ENCODE measurements around the gene CASR.

CASR gene

DNA sequence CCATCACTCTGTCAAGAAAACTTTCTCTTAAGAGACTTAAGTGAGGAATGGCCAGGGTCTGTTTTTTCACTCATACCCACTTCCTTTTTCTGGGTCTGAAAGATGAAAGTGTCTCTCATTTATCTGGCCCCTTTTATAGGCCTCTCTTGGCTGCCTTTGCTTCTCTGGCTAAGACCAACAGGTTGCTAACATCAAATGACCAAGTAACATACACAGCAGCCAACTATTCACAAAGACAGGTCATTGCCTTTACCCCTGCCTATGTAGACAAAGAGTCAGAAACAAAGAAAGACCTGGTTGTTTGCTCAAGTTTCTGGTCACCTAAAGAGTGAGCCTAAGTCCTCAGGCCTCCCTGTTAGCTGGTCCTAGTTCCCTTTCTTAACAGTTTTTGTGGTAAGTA lies 117.6 kb downstream of the CASR start:
- DNase-seq (ENCODE audit: insufficient read length, low spot score) (no peak), FAIRE-seq (peak; percentile 88)

DNA sequence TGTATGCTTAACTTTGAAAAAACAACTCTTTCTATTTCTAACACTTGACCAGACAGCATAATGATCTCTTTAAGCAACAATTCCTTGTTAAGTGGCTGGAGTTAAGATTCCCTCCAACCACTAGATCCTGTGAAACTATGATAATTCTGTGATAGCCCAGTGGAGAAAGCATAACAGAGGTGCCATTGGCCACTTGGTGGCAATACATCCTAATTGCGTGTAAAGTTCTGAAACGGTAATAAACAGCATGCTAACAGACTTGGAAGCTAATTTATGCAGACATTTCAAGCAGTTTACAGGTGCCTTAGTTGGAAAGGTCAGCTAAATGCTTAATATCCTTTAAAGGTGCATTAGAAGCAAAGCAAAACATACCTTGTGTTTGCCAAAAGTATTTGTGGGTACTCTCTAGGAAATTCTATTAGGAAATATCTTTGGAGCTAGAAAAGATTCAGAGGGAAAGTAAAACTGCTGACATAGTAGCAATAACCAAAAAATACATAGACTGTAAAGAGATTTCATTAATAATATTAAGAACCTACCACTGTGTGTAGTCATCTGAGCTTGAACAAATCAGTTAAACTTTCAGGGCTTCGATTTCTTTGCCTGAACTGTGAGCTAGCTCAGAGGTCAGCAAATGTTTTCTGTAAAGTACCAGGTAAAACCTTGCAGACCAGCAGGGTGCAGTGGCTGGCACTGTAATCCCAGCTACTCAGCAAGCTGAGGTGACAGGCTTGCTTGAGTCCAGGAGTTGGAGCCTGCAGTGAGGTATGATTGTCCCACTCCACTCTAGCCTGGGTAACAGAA lies 122.6 kb downstream of the CASR start:
- FAIRE-seq (peak; percentile 88), DNase-seq (ENCODE audit: insufficient read length, low spot score) (no peak)

DNA sequence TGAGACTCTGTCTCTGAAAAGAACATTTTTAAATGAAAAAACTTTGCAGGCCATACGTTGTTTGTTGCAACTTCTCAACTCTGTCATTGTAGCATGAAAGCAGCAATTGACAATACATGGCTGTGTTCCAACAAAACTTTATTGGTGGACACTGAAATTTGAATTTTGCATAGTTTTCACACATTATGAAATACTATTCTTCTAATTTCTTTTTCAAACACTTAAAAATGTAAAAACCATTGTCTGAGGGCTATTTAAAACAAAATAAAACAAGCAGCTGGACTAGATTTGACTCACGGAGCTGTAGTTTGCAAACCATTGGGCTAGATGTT lies 123.1 kb downstream of the CASR start:
- no peak for DNase-seq (ENCODE audit: insufficient read length, low spot score)
- FAIRE-seq = no peak

DNA sequence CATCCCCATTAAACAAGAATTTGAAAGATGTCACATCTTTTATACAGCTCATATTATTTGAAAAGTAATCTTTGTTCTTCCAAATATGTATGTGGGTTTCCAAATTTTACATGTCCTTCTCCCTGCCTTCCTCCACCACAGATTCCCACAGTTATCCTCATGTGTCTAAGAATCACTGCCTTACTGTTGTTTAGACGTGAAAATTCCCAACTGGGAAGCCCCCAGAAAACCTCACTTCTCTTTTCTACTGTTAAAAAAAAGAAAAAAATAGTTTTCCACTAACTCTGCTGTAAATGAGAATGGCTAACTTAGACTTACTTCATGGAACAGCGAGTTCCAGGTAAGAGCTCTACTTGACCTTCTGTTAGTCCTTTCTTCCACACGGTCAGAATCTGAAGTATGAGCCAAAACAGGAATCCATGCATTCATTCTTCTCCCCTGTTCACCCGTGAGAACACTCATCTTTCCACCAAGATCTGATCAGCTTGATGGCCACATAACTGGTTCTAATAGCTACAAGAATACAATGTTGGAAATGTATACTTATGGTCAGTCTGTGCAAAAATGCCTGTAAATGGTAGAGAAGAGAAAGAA lies 123.7 kb downstream of the CASR start:
- peak; percentile 26 for FAIRE-seq
- no peak for DNase-seq (ENCODE audit: insufficient read length, low spot score)

DNA sequence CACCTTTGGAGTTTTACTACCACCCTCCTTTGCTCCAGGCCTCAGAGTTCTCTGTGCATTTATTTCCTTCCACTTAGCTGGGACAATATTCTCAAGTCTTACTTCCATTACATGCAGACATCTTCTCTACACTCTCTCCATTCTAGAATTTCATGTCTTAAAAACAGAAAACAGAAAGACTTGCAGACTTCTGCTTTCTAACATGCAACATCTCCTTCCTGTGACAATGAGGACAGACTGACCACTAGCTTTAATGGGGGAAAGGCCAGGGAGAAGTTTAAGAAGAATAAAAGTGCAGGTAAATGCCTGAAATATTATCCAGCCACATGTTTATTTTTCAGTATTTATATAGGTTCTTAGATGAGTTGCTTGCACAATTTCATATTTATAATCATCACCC lies 124.5 kb downstream of the CASR start:
- DNase-seq (ENCODE audit: insufficient read length, low spot score) (no peak), FAIRE-seq (no peak)

DNA sequence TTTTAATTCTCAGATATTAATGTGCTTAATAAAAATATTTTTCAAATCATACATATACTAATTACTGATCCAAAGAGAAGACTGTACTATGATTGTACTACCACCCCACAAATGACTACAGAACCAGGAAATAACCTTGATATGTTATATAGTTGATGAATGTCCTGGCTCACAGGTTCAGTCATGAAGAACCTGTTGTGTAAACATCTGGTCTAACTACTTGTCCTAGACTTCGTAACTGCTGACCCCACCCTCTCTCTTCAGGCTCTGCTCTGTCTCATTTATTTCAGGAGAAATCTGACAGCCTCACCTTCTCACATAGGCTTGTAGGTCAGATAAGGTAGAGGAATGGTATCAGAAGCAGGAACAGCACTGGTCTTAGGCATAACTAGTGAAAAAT lies 126.9 kb downstream of the CASR start:
- DNase-seq (ENCODE audit: insufficient read length, low spot score) (no peak), FAIRE-seq (no peak)

DNA sequence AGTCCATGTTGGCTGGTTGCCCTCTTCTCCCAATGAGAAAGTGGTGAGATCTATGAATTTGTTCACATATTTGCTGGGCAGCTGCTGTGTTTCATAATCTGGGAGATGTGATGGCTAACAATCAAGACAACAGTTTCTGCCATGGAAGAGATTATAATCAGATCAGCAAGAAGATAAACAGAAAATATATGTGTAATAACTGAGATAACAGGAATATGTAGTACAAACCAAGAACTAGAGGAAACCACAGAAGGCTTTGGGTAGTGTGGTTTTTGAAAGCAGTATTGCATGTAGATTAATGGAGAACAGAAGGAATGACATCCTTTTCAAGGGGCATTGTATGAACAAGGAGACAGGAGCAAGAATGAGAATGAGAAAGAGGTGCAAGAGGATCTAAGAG lies 129.4 kb downstream of the CASR start:
- DNase-seq (ENCODE audit: insufficient read length, low spot score) = no peak
- no peak for FAIRE-seq

DNA sequence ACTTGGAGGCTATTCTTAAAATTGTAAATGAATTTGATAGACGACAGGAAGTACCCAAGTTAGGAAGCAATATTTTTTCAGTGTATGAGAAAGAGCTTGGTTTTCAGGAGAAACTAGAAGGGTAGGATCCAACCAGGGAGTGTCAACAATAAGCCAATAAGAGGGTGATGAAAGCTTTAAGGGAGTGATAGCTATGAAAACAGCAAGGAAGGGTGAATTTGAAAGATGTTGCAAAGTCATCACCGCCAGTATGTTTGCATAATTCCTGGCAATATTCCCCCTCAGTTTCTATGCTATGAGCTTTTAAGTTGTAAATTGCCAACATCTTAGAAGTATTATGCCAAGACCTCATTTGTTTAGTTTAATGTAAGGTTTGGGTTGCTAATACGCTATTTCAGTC lies 129.8 kb downstream of the CASR start:
- no peak for DNase-seq (ENCODE audit: insufficient read length, low spot score)
- no peak for FAIRE-seq

DNA sequence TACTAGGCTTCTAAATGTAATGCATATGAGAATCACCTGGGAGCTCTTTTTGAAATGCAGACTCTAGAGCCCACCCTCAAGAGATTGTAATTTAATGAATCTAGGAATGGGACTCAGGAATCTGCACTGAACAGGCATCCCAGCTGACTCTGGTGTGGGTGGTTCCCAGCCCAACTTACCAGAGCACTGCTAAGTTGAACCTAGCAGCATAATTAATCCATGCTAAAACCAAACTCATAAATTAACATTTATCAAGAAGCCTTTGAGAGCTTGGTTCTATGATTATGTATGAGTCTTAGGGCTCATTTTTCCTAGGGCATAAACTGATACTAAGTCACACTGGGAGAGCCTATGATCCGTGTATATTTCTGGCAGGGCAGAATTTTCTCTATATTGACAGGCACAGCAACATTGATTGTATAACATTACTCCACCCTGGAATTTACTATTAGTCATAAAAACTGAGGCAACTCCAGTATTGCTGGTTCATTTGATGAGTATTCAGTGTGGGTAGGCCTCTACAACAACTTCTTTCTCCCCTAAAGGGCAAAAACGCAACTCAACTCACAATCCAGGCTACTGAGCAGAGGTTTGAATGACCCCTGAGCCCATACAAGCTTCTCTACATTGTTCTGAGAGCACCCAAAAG lies 130.9 kb downstream of the CASR start:
- no peak for FAIRE-seq

DNA sequence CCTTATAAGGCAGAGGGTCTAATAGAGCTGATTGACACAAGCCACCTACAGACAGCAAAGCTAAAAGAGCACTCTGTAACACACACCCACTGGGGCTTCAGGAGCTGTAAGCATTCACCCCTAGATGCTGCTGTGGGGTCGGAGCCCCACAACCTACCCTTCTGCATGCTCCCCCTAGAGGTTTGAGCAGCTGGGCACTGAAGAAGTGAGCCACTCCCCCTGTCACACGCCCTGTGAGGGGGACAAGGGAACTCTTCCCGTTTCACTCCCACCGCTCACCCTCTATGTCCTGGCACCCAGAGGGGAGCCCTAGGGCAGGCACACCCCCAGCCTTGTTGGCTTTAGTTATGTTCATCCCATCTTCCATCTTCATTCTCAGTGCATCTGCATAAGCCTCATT lies 132.2 kb downstream of the CASR start:
- DNase-seq (ENCODE audit: insufficient read length, low spot score) (no peak), FAIRE-seq (no peak)

More for the DNA sequence above, 130.9 kb downstream of the CASR start:
- no peak for DNase-seq (ENCODE audit: insufficient read length, low spot score)

DNA sequence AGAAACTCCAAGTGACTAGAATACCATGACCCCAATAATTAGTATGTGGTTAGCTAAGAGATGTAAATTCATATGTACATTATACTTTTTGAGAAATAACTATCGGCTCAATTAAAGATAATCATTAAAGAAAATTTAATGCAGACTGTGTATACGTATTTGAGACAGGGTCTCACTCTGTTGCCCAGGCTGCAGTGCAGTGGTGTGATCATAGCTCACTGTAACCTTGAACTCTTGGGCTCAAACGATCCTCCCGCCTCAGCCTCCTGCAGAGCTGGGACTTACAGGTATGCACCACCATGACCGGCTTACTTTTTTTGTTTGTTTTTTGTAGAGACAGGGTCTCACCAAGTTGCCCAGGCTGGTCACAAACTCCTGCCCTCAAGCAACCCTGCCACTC lies 132.9 kb downstream of the CASR start:
- FAIRE-seq (no peak), DNase-seq (ENCODE audit: insufficient read length, low spot score) (no peak)

DNA sequence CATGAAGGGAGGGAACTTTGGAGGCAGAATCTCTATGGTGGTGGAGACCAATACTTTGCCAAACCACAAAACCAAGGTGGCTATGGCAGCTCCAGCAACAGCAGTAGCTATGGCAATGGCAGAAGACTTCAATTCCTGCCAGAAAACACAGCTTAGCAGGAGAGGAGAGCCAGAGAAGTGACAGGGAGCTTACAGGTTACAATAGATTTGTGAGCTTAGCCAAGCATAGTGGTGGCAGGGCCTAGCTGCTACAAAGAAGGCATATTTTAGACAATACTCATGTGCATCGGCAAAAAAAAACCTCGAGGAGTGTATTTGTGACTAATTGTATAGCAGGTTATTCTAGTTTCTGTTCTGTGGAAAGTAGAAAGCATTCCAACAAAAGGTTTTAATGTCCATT lies 135.2 kb downstream of the CASR start:
- FAIRE-seq (no peak), DNase-seq (ENCODE audit: insufficient read length, low spot score) (no peak)

DNA sequence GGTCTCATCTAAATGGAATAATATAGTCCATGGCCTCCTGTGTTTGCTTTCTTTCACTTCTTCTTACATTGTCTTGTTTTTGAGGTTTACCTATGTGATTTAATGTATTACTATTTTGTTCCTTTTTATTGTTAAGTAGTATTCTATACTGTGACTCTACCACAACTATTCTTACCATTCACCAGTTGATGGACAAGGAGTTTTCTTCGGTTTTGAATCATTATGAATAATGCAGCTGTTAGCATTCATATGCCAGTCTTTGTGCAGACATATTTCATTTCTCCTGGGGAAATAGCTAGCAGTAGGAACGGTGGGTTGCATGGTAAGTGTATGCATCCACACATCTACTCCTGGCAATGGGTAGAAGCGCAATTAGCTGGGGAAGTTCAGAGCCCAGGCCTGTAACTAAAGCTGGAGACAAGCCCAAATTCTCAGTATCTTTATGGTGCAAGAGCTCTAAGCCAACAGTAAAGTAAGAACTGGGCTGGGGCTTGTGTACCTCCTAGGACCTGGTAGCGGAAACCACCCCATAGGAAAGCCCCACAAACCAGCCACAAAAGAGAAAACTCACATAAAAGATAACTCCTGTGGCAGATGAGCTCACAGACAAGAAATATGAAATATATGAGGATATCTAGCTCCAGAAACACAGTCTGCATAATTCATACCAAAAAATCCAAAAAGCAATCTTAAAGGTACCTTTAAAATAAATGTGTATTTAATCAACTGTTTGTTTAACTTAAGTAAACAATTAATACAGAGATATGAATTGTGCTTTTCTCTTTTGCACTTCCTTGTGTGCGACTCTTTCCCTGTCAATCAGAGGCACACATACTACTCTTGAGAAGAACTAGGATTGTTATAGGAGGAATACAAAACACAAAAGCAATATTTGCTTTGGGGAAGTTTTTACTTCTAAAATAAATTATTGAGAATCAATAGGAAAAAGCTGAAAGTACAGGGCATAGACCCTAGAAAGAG lies 138.9 kb downstream of the CASR start:
- DNase-seq (ENCODE audit: insufficient read length, low spot score) (no peak), FAIRE-seq (no peak)

DNA sequence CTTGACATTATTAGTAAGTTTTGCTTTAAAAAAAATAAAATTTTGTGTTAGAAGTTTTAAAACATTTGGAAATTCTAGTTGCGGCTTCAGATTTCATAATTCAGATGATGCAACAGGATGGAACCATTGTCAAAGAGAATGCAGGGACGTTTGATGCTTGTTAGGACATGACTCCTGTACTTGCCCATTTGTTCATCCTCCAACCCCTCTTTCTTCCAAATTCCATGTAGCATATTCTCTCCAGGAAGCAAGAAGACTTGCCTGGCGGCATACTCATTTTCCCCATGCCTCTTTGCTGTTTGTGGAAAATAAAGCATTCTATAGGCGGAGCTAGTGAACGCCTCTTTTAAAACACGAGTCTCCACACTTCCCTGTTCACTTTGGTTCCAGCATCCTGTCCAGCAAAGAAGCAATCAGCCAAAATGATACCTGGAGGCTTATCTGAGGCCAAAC lies 141.4 kb downstream of the CASR start, which contains the start of gene CSTA:
CSTA (plus strand) TSS at position 378 of the 453 bp plus-strand sequence; CDS start at position 423, 45 bp downstream.
- FAIRE-seq (no peak), DNase-seq (ENCODE audit: insufficient read length, low spot score) (no peak)

DNA sequence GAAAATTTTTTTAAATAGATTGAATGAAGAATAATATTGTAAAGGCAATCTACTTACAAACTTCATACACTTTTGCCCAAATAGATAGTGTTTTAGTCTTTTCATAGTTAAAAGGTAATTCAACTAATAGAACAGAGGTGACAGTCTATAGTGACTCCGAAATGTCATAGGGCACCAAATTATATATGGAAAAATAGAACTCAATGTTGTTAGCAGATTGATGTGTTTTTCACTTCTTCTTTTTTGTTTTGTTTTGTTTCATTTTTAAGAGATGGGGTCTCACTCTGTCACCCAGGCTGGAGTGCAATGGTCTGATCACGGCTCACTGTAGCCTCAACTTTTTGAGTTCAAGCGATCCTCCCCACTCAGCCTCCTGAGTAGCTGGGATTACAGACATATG lies 142.3 kb downstream of the CASR start:
- FAIRE-seq (no peak), DNase-seq (ENCODE audit: insufficient read length, low spot score) (no peak)

DNA sequence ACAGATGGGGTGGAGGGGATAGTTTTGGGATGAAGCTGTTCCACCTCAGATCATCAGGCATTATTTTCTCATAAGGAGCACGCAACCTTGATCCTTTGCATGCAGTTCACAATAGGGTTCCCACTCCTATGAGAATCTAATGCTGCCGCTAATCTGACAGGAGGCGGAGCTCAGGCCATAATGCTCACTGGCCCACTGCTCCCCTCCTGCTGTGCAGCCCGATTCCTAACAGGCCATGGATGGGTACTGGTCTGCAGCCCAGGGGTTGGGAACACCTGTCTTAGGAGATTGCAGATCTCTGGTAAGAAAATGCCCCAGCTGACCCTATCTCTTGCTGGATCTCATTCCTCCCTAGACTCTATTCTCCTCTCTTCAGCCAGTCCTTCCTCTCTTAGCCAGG lies 148.4 kb downstream of the CASR start:
- no peak for FAIRE-seq
- no peak for DNase-seq (ENCODE audit: insufficient read length, low spot score)

DNA sequence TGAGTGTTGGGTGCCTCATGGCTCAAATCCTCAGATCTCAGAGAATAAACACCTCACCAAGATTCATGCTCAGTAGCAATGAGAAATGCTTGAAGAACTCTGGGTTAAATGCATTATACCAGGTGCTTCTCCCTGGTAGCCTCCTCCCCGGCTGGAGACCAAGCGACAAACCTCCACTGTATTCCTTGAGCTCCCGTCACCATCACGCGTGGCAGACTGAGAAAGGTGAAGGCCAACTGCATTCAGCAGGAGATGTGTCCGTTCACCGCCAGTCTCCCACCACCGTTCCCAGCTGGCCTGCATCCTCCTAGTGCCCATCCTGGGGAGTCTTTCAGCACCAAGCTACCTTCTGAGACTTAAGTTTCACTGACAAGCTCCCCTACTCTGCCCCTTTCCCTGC lies 149.1 kb downstream of the CASR start:
- FAIRE-seq (no peak), DNase-seq (ENCODE audit: insufficient read length, low spot score) (no peak)

All from GM19239 (cell line).